GM20000 (cell line): ENCODE measurements around the gene CLTCL1.
"Not testable (repeated sequence)": the region's sequence is repeated elsewhere in the genome, so short reads cannot be mapped to it uniquely, and the experiment has no call there.

Experiments
- DNase-seq: peaks from one replicate; pipeline ENCODE4 v3.0.0; 2012; ENCODE audit warnings: low spot score
- CTCF ChIP-seq: IDR thresholded peaks from 2 replicates; pipeline ENCODE4 v1.5.1; 2012; ENCODE audit warnings: mild to moderate bottlenecking, control low read depth; ENCODE audit errors: extremely low read depth, missing control alignments

CLTCL1 gene

GRCh38 chr22:19329454-19329853 is 37.9 kb upstream of the CLTCL1 start:
- no peak for TF ChIP-seq CTCF

GRCh38 chr22:19325296-19325948 is 33.9 kb upstream of the CLTCL1 start:
- DNase-seq = no peak
- TF ChIP-seq CTCF = no peak

More at GRCh38 chr22:19329454-19329853, 37.9 kb upstream of the CLTCL1 start:
- no peak for DNase-seq

DNA sequence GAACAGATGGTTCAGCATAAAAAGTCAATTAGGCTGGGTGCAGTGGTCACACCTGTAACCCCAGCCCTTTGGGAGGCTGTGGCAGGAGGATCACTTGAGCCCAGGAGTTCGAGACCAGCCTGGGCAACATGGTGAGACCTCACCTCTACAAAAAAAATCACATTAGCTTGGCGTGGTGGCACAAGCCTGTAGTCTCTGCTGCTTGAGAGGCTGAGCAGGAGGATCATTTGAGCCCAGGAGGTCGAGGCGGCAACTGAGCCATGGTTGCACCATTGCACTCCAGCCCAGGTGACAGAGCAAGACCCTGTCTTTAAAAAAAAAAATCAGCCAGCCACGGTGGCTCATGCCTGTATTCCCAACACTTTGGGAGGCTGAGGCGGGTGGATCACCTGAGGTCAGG is 31.9 kb upstream of the CLTCL1 start:
- not testable (repeated sequence) for DNase-seq

- TF ChIP-seq CTCF = no peak
- no peak for DNase-seq
These were observed 30.2 kb upstream of the CLTCL1 start for GRCh38 chr22:19321757-19322156.

- DNase-seq = not testable (repeated sequence)
These were observed 28.6 kb upstream of the CLTCL1 start for GRCh38 chr22:19320136-19320535.

DNA sequence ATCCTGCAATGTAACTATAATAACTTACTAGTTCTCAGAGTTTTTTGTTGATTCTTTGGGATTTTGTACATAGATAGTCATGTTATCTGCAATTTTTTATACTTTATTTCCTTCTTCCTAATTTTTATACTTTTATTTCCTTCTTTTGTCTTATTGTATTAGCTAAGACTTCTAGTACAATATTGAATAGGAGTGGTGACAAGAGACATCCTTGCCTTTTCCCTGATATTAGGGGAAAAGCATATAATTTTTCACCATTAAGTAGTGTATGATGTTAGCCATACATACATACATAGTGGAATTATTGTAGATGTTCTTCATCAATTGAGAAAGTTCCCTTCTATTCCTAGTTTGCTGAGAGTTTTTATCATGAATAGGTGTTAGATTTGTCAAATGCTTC is 27.8 kb upstream of the CLTCL1 start:
- TF ChIP-seq CTCF = no peak
- DNase-seq = no peak

GRCh38 chr22:19317865-19318264 is 26.3 kb upstream of the CLTCL1 start:
- no peak for DNase-seq
- no peak for TF ChIP-seq CTCF

DNA sequence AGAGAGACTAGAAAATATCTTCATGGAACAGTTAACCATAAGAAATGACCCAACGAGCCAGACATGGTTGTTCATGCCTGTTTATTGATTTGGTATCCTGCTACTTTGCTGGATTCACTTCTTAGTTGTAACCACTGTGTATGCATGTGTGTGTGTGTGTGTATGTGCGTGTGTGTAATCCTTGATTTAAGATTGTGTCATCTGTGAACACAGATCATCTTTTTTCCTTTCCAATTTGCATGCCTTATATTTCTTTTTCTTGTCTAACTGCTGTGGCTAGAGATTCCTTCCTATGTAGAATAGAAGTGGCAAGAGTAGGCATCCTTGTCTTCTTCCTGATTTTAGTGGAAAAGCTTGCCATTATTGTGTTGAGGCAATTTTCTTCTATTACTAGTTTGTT is 16.4 kb upstream of the CLTCL1 start:
- TF ChIP-seq CTCF = no peak
- DNase-seq = no peak

DNA sequence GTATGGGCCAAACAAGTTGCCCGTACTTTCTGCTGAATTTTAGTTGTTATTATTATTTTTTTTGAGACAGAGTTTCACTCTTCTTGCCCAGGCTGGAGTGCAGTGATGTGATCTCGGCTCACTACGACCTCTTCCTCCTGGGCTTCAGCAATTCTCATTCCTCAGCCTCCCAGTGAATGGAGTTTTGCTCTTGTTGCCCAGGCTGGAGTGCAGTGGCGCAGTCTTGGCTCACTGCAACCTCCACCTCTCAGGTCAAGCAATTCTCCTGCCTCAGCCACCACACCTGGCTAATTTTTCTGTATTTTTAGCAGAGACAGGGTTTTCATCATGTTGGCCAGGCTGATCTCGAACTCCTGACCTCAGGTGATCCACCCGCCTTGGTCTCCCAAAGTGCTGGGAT is 15.0 kb upstream of the CLTCL1 start:
- DNase-seq = not testable (repeated sequence)
